ENCODE measurements around the gene PTPRN2.

PTPRN2 gene

GRCh38 chr7:157550300-157551275 is 1037.0 kb downstream of the PTPRN2 start:
- DNase-seq = no peak

DNA sequence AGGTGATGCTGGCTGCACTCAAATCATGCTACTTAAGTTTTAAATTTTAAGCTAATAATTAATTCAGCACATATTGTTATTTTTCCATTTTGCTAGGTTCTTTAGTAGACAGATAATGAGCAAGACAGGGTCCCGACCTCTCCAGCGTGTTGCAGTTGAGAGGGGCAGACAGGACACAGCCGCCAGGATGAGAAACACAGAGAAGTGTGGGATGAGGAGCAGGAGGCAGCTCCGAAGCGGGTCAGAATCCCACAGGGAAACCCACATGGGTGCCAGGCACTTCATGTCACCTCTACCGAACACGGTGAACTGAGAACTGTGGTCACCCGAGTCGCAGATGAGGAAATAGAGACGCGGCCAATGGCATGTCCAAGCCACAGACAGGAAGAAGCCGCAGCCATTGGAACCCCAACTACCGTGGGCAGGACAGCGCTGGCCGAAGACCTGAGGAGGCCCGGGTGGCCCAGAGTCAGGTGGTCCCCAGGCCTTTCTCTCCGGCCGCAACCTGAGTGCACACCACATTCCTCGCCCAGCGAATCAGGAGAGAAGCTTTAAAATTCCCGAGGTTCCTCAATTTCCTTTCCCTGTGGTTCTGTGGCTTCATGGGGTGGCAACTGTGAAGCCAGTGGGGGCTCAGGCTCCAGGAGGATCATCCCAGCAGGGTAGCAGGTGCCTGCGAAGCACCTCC is 1037.9 kb downstream of the PTPRN2 start:
- DNase-seq = no peak

DNA sequence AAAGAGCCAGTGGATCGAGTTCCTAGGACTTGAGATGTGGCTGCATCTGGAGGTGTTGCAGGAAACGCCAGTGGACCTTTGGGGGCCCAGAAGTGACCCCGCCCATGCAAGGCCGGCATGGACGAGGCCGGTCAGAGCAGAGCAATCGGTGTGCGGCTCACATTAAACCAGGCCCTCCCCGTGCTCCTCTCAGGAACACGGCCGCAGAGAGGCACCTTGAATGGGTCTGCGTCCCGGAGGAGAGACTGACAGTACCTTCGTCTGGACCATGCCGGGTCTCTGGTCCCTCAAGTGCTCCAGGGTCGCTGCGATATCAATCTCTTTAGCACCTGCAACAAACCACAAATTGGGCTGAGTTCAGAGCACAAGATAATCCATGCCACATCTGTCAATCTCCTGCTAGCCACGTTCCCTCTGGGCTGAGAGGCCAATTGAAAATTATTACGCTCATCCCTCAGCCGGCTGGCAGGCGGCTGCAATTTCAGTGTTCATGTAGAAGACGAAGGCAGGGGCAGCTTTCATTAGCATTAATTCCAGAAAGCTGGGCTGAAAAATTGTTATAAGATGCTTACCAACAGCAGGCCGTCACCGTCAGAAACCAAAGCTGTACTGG is 1038.8 kb downstream of the PTPRN2 start:
- no peak for DNase-seq

- DNase-seq = no peak
These were observed 1040.0 kb downstream of the PTPRN2 start for GRCh38 chr7:157547611-157548010.

DNA sequence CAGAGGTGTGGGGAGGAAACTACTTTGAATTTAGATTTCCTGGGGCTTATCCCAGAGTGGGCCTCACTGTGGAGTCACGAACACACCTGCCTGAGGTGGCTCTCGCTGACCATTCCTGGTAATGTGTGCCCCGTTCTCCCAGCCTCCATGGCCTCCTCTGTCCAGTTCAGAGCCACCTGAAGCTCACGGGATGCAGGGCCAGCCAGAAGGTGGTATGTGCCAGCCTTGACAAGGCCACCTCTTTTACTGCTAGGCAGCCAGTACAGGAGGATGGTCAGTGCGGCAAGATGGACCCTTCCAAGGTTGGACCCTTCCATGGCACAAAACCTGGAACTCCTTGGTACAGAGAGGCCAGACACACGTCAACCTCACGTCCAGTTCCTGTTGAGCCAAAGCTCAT is 1040.5 kb downstream of the PTPRN2 start:
- no peak for DNase-seq

DNA sequence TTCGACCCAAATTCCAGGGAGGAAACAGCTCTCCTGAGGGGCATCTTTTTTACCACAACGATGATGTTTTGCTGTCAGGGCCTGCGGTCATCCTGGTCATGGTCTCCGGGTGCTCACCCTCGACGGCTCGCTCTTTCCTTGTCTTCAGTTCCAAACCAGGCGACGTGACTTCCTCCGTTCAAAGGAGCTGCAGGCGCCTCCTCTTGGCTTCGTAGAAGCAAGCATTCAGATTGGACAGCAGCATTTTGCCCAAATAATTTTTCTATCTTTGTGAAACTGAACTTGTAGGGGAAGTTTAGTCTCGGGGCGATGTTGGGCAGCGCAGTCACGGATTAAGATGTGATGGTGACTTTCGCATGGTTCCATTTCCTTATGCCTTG is 1042.0 kb downstream of the PTPRN2 start:
- no peak for DNase-seq

DNA sequence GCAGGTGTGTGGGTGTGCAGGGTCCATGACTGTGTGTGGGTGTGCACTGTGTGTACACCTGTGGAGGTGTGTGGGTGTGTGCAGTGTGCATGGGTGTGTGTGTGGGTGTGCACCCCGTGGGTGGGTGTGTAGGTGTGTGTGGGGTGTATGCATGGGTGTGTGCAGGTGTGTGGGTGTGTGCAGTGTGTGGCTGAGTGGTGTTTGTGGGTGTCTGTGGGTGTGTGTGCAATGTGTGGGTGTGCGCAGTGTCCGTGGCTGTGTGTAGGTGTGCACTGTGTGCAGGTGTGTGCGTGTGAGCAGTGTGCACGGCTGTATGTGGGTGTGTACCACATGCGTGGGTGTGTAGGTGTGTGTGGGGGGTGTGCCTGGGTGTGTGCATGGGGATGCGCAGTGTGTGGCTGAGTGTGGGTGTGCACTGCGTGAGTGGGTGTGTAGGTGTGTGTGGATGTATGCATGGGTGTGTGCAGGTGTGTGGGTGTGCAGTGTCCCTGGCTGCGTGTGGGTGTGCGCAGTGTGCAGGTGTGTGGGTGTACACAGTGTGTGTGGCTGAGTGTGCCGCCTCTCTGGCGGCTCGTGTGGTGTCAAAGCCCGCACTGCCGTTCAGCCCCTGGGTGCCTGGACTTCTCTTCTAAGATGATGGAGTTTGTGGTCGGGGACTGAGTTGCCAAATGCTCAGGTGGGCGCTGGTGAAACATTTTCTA is 1042.5 kb downstream of the PTPRN2 start:
- no peak for DNase-seq

DNA sequence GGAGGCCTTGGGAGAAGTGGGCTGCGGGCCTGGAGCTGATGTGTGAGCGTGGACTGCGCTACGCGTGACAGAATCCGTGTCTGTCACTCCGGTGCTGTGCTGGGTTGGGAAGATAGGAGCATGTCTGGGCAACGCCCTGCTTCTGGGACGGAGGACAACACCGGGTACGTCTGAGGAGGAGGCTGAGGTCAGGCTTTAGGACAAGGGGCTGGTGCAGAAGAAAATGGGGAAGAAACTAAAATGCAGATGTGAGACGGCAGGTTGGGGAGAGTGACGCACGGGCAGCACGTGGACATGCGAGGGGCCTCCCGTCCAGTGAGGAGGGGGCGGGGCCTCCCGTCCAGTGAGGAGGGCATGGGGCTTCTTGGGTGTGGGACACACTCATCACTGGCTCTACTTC is 1043.4 kb downstream of the PTPRN2 start:
- DNase-seq = no peak

GRCh38 chr7:157543791-157544190 is 1043.8 kb downstream of the PTPRN2 start:
- no peak for DNase-seq

DNA sequence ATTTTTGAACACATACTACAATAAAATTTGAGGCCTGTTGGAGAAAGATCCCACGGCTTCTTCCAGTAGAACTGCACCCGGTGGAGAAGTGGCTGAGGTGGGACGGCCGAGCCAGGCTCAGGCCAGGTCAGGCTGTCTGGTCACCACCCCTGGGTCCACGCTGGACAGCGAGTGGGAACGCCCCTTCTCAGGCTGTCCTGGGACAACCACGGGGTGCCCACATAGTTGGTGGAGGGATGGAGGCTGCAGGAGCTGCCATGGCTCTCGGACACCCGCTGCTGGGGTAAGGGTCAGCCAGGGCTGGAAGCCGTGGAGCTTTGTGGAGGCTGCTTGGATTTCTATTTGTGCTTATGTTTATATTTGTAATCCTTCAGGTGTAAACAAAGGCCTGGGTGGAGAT is 1044.3 kb downstream of the PTPRN2 start:
- DNase-seq = no peak

DNA sequence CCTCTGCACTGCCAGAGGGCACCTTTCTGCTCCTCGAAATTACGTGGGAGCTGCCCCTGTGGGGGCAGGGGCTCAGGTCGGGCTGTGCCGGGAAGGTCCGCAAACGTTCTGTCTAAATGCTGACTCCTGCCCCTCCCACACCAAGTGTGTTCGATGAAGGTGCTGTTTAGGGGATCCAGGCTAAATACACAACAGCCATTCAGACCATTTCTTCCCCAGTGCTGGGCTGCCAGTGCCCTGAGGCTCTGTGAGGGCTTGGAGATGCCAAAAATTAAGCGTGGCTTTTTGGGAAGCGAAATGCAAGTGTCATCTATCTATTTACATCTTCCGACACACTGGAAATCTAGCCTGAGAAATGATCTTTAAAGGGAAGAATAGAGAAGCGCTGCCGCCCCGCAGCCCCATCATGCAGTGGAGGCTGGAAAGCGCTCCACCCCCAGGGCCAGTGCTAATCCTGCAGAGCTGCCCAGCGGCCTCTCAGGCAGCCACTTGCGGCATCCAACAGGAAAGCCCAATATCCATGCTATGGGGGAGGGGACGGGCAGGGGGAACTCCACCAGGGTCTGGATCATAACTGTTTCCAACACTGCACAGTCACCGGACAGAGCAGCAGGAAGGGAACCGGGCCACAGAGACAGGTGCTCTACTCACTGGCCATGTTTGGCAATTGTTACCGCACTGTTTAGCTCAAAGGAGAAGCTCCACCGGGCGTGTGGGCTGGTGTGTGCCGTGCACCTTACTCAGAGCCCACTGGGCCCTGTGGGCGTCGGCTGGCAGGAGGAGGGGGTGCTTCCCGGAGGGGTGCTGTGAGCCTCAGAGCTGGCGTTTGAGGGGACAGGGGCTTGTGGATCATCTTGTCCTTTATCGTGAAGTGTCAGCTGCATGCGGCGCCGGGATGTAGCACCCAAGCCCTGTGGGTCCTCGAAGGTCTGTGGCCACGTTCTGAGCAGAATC is 1045.3 kb downstream of the PTPRN2 start:
- DNase-seq = no peak

DNA sequence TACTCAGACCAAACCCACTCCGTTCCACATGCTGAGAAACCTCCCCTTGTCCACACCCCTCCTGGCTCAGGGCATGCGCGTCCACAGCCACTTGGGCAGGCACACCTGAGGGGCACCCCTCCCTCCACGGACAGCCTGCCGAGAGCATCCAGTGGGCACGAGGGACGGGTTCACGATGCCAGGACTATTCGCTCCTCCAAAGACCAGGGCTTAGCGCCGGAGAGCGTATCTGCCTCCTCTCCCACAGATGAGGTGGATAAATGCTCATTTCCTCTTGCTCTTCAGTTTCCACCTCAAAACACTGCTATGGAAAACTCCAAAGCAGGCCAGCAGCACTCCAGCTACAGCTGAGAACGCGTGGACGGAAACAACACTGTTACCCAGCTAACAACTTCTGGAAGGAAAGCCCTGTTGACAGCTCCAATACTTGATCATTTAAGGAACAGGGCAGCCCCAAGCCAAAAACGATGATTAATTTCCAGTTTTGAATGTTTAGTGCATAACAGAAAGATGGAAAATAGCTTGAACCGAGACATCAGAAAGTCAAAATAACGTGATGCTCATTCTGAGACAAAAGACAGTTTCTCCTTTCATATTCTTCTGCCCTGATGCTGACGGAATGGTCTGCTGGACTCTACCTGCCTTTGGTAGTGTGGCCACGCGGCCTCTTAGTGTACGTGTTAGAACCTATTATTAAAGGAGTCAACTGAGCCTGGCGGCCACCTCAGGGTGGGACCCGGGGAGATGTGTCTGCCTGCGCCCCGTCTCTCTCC is 1046.1 kb downstream of the PTPRN2 start:
- DNase-seq = no peak

- no peak for DNase-seq
These were observed 1046.9 kb downstream of the PTPRN2 start for GRCh38 chr7:157540606-157541294.

- DNase-seq = no peak
These were observed 1047.6 kb downstream of the PTPRN2 start for GRCh38 chr7:157540020-157540419.

- DNase-seq = no peak
These were observed 1048.1 kb downstream of the PTPRN2 start for GRCh38 chr7:157539521-157539920.

GRCh38 chr7:157538735-157539134 is 1048.9 kb downstream of the PTPRN2 start:
- DNase-seq = no peak

DNA sequence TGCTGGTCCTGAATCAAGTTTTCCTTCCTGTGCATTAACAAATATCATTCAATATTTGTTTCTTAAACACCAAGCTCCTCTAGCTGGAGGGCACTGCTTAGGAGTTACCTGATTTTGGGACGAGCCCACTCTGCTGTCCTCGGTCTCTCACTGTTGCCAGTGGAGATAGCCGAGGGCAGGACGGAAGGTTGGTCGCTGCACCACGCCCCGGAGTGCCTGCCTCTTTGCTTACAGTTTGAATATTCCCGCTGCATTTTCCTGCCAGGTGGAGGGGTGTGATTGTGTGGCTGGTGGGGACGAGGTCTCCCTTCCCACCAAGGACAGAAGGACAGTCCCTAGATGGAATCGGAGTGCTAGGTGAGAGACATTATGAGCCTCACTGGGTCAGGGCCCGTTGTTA is 1049.3 kb downstream of the PTPRN2 start:
- DNase-seq = no peak

- no peak for DNase-seq
These were observed 1050.6 kb downstream of the PTPRN2 start for GRCh38 chr7:157537056-157537455.

GRCh38 chr7:157532068-157532467 is 1055.6 kb downstream of the PTPRN2 start:
- no peak for DNase-seq

All from fibroblast of skin of abdomen (primary cell).